Limb (tissue), 2 donors: ENCODE data around the gene LRRC38.
"Not testable (repeated sequence)": the region's sequence is repeated elsewhere in the genome, so short reads cannot be mapped to it uniquely, and the experiment has no call there.

ENCODE experiments used
- DNase-seq, 2 donors: peaks; one replicate each; pipeline ENCODE4 v3.0.0-alpha.2; 2016; ENCODE audit errors: extremely low spot score in 2 of 2

The LRRC38 gene

GRCh38 chr1:13465515-13465914 is 48.3 kb downstream of the LRRC38 start:
- no peak for DNase-seq

- no peak for DNase-seq
Observed at GRCh38 chr1:13462682-13463081, 51.1 kb downstream of the LRRC38 start.

- DNase-seq, result no peak
Observed at GRCh38 chr1:13461977-13462376, 51.8 kb downstream of the LRRC38 start.

GRCh38 chr1:13456904-13457532 is 56.8 kb downstream of the LRRC38 start:
- no peak for DNase-seq

- no peak for DNase-seq
Observed at GRCh38 chr1:13451399-13451965, 62.3 kb downstream of the LRRC38 start.

GRCh38 chr1:13450204-13450603 is 63.6 kb downstream of the LRRC38 start:
- DNase-seq, result no peak

- DNase-seq, result no peak
Observed at GRCh38 chr1:13443335-13443979, 70.3 kb downstream of the LRRC38 start.

GRCh38 chr1:13439104-13439783 is 74.6 kb downstream of the LRRC38 start:
- not testable (repeated sequence) for DNase-seq

GRCh38 chr1:13435458-13435857 is 78.3 kb downstream of the LRRC38 start:
- DNase-seq, result no peak

GRCh38 chr1:13433694-13434358 is 80.0 kb downstream of the LRRC38 start:
- DNase-seq, result not testable (repeated sequence)

GRCh38 chr1:13432251-13432650 is 81.6 kb downstream of the LRRC38 start:
- no peak for DNase-seq

- no peak for DNase-seq
Observed at GRCh38 chr1:13430495-13430894, 83.3 kb downstream of the LRRC38 start.
